Pancreas (tissue), 10 donors: ENCODE results near the gene TPST1. TPM values are rescaled to one million over a fixed set of nuclear protein-coding genes. Genes with fewer than 3 reads are reported as not detected.
"Not testable (repeated sequence)": the region's sequence is repeated elsewhere in the genome, so short reads cannot be mapped to it uniquely, and the experiment has no call there.

Experiments used
- ATAC-seq, 4 donors: fragments of 200-7000 bp; cut with Tn5 transposase; one replicate each; pipeline versions ENCODE4 v1.8.0 to v1.9.1; 2020; ENCODE audit warnings: mild to moderate bottlenecking in 4 of 4, moderate library complexity in 4 of 4
- DNase-seq, 6 donors: peaks; one replicate each; pipeline ENCODE4 v3.0.0-alpha.2; 2020
- FAIRE-seq: peaks from 2 replicates; lab custom pipeline; 2012; peaks lifted over from hg19 to GRCh38; lab: Jason Lieb, UNC
- H3K27ac ChIP-seq, 4 donors: fragments of 200-600 bp; sonication (generic); 1 replicate in 3 of 4; 2 replicates in 1 of 4; pipeline versions ENCODE4 v1.5.0 to v1.8.0; 2020
- H3K27me3 ChIP-seq, 4 donors: fragments of 200-600 bp; one replicate each; pipeline ENCODE4 v1.8.0; 2021
- H3K36me3 ChIP-seq, 3 donors: fragments of 200-600 bp; sonication (generic) in 1 of 3; one replicate each; pipeline versions ENCODE4 v1.5.0 to v1.8.0; 2020 to 2021
- H3K4me1 ChIP-seq, 3 donors: fragments of 200-600 bp; one replicate each; pipeline ENCODE4 v1.8.0; 2021
- H3K4me3 ChIP-seq, 4 donors: fragments of 200-600 bp; sonication (generic) in 2 of 4; one replicate each; pipeline versions ENCODE4 v1.5.0 to v1.8.0; 2020 to 2021
- H3K9me3 ChIP-seq, 4 donors: fragments of 200-600 bp; one replicate each; pipeline ENCODE4 v1.8.0; 2021
- WGBS, 2 donors: extraction: QIAGEN DNeasy Blood & Tissue Kit; methylation state at CpG; one replicate each; pipeline ENCODE4 v1.1.7; 2013; 5-methylcytosine and 5-hydroxymethylcytosine counted together
- intact Hi-C, 3 donors: fragments of 100-400 bp; cut with DNase I; formaldehyde crosslinking; loops; one replicate each; pipeline versions ENCODE4 v1.11.1 to v1.14.2; 2022
- polyA plus RNA-seq, 2 donors: library from polyadenylated mRNA; stranded (reverse); fragments of 200-250 nt; gene quantifications; one replicate each; pipeline ENCODE4 v1.2.3, GENCODE V29; 2013
- total RNA-seq, 6 donors: library from RNA; stranded (reverse); fragmentation: NEBNext Ultra II Directional in 4 of 6; extraction: Animal tissue kit (Norgen Biotek cat#: 25700) in 4 of 6; gene quantifications; one replicate each; pipeline versions ENCODE4 v1.2.1 to v1.2.4, GENCODE V29; 2021 to 2023
- TF ChIP-seq, protein P1 (sequence below), 4 donors: fragments of 200-600 bp; sonication (generic) in 3 of 4; IDR thresholded peaks; one replicate each; pipeline versions ENCODE4 v1.5.0 to v1.8.0; 2021; ENCODE audit warnings: antibody characterized with exemption in 4 of 4
- donor health status: healthy with polysubstance abuse.
- donor health status: DM: no; HTN: no; CAD: no; lungs with moderate emphysema.
- donor health status: DM: no; HTN: no; CAD: no.
- donor health status: control.
- donor health status: control.
- donor health status: Bipolar disorder and iron deficiency.
- donor health status: DM: yes; HTN: yes; CAD: no.
- donor health status: DM: no; HTN: no; CAD: no.
- donor health status: DM: no; HTN: no; CAD: no.
- donor health status: DM: yes; HTN: yes; CAD: no.

Gene TPST1
- total and polyA plus RNA-seq, 8 donors: 3.3 to 18.5 (median 6.3) TPM

DNA sequence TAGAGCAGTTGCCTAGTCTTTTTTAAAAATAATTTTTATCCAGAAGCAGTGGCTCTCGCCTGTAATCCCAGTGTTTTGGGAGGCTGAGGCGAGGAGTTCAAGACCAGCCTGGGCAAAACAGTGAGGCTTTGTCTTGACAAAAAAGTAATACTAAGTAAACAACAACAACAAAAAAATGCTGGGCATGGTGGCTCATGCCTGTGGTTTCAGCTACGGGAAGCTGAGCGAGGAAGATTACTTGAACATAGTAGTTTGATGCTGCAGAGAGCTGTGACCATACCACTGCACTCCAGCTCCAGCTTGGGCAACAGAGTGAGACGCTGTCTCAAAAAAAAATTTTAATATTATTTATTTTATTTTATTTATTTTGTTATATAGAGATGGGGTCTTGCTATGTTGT, 31.3 kb upstream of the TPST1 start:
- H3K36me3 ChIP-seq: no peaks in the 10 kb centered on the region
- ATAC-seq (no peak), FAIRE-seq (no peak), DNase-seq (no peak)
- H3K27ac ChIP-seq: no peak overlapping the region
- no peaks in the 10 kb centered on the region for H3K27me3 ChIP-seq
- no peaks in the 10 kb centered on the region for H3K9me3 ChIP-seq
- H3K4me3 ChIP-seq: no peak overlapping the region
- intact Hi-C loops: no loop called here
- TF ChIP-seq, protein P1, sequence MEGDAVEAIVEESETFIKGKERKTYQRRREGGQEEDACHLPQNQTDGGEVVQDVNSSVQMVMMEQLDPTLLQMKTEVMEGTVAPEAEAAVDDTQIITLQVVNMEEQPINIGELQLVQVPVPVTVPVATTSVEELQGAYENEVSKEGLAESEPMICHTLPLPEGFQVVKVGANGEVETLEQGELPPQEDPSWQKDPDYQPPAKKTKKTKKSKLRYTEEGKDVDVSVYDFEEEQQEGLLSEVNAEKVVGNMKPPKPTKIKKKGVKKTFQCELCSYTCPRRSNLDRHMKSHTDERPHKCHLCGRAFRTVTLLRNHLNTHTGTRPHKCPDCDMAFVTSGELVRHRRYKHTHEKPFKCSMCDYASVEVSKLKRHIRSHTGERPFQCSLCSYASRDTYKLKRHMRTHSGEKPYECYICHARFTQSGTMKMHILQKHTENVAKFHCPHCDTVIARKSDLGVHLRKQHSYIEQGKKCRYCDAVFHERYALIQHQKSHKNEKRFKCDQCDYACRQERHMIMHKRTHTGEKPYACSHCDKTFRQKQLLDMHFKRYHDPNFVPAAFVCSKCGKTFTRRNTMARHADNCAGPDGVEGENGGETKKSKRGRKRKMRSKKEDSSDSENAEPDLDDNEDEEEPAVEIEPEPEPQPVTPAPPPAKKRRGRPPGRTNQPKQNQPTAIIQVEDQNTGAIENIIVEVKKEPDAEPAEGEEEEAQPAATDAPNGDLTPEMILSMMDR (IDR thresholded peaks at IDR 0.05): no peak
- whole genome bisulfite sequencing, 2 donors: 92 to 93% methylated on average over 5 of the region's 5 CpGs
- H3K4me1 ChIP-seq: no peaks in the 10 kb centered on the region

DNA sequence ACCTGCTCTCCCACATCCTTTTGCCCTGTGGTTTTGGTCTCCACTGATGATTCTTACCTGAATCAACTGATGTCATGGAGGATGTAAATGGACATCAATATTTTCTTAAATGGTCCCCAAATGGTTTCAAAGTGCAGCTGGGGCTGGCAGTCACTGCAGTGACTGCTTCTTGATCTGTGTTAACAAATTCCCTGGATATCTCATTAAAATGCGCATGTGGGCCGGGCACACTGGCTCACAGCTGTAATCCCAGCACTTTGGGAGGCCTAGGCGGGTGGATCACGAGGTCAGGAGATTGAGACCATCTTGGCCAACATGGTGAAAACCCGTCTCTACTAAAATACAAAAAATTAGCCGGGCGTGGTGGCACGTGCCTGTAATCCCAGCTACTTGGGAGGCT, 30.1 kb upstream of the TPST1 start:
- not testable (repeated sequence) for H3K27me3 ChIP-seq

DNA sequence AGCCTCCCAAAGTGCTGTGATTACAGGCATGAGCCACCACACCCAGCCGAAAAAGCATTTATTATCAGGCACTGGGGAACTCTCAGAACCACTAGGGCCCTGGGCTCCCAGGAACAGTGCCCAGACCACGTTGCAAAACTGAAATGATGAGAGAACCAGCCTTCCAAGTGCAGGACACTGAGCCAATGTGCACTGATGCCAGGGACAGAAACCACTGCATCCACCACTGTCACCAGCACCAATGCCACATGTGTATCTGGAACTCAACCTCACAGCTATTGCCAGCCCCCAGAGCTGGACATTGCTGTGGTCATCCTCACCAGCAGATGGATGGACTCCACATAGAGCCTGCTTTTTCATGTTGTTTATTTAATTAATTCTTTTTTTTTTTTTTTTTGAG, 28.2 kb upstream of the TPST1 start:
- Histone ChIP-seq H3K36me3 (no peaks in the 10 kb centered on the region), H3K27me3 (no peaks in the 10 kb centered on the region), H3K9me3 (no peaks in the 10 kb centered on the region), H3K4me3 (no peak overlapping the region), H3K27ac (no peak overlapping the region), H3K4me1 (no peaks in the 10 kb centered on the region)
- 63 to 68% methylated on average over 2 of the region's 2 CpGs for WGBS, 2 donors
- ATAC-seq (no peak), FAIRE-seq (no peak), DNase-seq (no peak)
- intact Hi-C loops: no loop called here
- TF ChIP-seq, protein P1 (IDR thresholded peaks at IDR 0.05): no peak

More for the DNA sequence above, 30.1 kb upstream of the TPST1 start:
- H3K27ac ChIP-seq, DNase-seq, H3K4me3 ChIP-seq, FAIRE-seq, intact Hi-C loops, ATAC-seq, H3K4me1 ChIP-seq, H3K9me3 ChIP-seq, H3K36me3 ChIP-seq: not testable (repeated sequence)
- WGBS, 2 donors: 92 to 93% methylated on average over 8 of the region's 8 CpGs

- Histone ChIP-seq H3K27ac (no peak overlapping the region), H3K9me3 (no peaks in the 10 kb centered on the region), H3K4me1 (no peaks in the 10 kb centered on the region), H3K27me3 (no peaks in the 10 kb centered on the region), H3K36me3 (no peaks in the 10 kb centered on the region), H3K4me3 (no peak overlapping the region)
- intact Hi-C loops: no loop called here
- 99 to 100% methylated on average over 2 of the region's 2 CpGs for WGBS, 2 donors
- TF ChIP-seq, protein P1 (IDR thresholded peaks at IDR 0.05): no peak
- ATAC-seq (no peak), FAIRE-seq (no peak), DNase-seq (no peak)
Measured at GRCh38 chr7:66178258-66178657, 26.9 kb upstream of the TPST1 start.

DNA sequence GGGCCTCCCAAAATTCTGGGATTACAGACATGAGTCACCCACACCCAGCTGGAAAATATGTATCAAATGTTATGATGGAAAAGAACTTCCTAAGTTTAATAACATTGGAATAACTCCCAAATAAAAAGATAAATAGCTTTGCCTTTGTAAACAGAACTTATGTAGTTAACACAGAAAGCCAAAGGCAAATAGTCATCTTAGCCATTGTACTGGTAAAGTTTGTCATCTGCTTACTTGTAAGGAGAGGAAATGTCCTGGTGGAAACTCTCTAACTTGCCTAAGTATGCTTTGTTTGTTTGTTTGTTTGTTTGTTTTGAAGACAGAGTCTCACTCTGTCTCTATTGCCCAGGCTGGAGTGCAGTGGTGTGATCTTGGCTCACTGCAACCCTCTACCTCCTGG, 23.8 kb upstream of the TPST1 start:
- H3K4me1 ChIP-seq: no peaks in the 10 kb centered on the region

More for the DNA sequence above, 23.8 kb upstream of the TPST1 start:
- ATAC-seq: no peak
- no peaks in the 10 kb centered on the region for H3K9me3 ChIP-seq
- H3K27ac ChIP-seq: no peak overlapping the region
- H3K4me3 ChIP-seq: no peak overlapping the region
- H3K36me3 ChIP-seq: no peaks in the 10 kb centered on the region
- intact Hi-C loops: no loop called here
- H3K27me3 ChIP-seq: no peaks in the 10 kb centered on the region
- FAIRE-seq: no peak
- no peak for DNase-seq
- TF ChIP-seq, protein P1 (IDR thresholded peaks at IDR 0.05): no peak
